OCI-LY7 (cell line): ENCODE data around the gene PLVAP.

Experiments used
- EZH2phosphoT487 ChIP-seq: fragments of 200-600 bp; sonication (generic); IDR thresholded peaks from 2 replicates; pipeline ENCODE4 v1.6.1; 2018; ENCODE audit warnings: low read depth, borderline replicate concordance, mild to moderate bottlenecking, mixed run types, antibody characterized with exemption, low read length, moderate library complexity, mixed read lengths
- TF ChIP-seq, protein P1 (sequence below): fragments of 200-600 bp; sonication (generic); conservative IDR thresholded peaks from 2 replicates; pipeline ENCODE4 v1.5.1; 2014; ENCODE audit warnings: mild to moderate bottlenecking, antibody characterized with exemption, low read length, moderate library complexity, mixed read lengths

DNA sequence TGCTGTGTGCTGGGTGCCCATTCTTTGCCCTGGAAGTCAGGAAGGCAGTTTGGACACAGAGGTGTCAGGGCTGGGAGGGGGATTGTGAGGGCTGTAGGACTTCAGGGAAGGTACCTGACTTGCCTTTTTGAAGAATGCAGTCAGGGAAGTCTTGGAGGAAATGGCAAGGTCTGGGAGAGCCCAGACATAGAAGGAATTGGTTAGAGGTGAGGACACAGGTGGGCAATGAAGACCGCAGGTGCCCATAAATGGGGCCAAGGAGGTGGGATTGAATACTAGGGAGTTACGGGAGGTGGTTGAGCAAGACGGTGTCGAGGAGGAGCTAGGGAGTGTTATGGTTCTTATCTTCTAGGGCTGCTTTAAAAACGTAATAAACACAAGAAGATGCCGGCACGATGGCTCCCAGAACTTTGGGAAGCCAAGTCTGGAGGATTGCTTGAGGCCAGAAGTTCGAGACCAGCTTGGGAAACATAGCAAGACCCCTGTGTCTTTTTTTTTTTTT is 69.2 kb downstream of the PLVAP start:
- TF ChIP-seq, protein P1, sequence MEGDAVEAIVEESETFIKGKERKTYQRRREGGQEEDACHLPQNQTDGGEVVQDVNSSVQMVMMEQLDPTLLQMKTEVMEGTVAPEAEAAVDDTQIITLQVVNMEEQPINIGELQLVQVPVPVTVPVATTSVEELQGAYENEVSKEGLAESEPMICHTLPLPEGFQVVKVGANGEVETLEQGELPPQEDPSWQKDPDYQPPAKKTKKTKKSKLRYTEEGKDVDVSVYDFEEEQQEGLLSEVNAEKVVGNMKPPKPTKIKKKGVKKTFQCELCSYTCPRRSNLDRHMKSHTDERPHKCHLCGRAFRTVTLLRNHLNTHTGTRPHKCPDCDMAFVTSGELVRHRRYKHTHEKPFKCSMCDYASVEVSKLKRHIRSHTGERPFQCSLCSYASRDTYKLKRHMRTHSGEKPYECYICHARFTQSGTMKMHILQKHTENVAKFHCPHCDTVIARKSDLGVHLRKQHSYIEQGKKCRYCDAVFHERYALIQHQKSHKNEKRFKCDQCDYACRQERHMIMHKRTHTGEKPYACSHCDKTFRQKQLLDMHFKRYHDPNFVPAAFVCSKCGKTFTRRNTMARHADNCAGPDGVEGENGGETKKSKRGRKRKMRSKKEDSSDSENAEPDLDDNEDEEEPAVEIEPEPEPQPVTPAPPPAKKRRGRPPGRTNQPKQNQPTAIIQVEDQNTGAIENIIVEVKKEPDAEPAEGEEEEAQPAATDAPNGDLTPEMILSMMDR, result no peak
- no peak for TF ChIP-seq EZH2phosphoT487
